Mucosa of stomach (tissue), 1 donor: ENCODE results near the gene ATP2A1.
"Not testable (repeated sequence)": the region's sequence is repeated elsewhere in the genome, so short reads cannot be mapped to it uniquely, and the experiment has no call there.

Experiments used
- H3K27me3 ChIP-seq: one replicate; pipeline ENCODE4 v1.7.0; 2013; ENCODE audit warnings: mild to moderate bottlenecking, low read length; ENCODE audit not compliant: control insufficient read depth, insufficient read depth
- H3K36me3 ChIP-seq: one replicate; pipeline ENCODE4 v1.7.0; 2013; ENCODE audit warnings: low read length; ENCODE audit not compliant: control insufficient read depth, insufficient read depth
- H3K4me1 ChIP-seq: one replicate; pipeline ENCODE4 v1.7.0; 2013; ENCODE audit warnings: mild to moderate bottlenecking, low read length; ENCODE audit not compliant: control insufficient read depth, insufficient read depth
- H3K4me3 ChIP-seq: one replicate; pipeline ENCODE4 v1.7.0; 2013; ENCODE audit warnings: low read length
- H3K9ac ChIP-seq: one replicate; pipeline ENCODE4 v1.7.0; 2013; ENCODE audit warnings: mild to moderate bottlenecking, low read length, moderate library complexity
- H3K9me3 ChIP-seq: one replicate; pipeline ENCODE4 v1.7.0; 2013; ENCODE audit warnings: mild to moderate bottlenecking, low read length, moderate library complexity; ENCODE audit not compliant: control insufficient read depth
- donor health status: Pancreatic carcinoma.

The ATP2A1 gene

GRCh38 chr16:28876973-28877654 is 1.2 kb upstream of the ATP2A1 start:
- H3K9ac ChIP-seq: no peak overlapping the region
- H3K27me3 ChIP-seq: peaks cover 13% of the 10 kb centered on the region
- peaks cover 13% of the 10 kb centered on the region for H3K4me1 ChIP-seq
- H3K9me3 ChIP-seq: no peaks in the 10 kb centered on the region
- no peak overlapping the region for H3K4me3 ChIP-seq
- H3K36me3 ChIP-seq: no peaks in the 10 kb centered on the region

GRCh38 chr16:28877655-28878000 is 660 bp upstream of the ATP2A1 start:
- Histone ChIP-seq H3K4me3 (no peak overlapping the region), H3K4me1 (peaks cover 13% of the 10 kb centered on the region), H3K9ac (no peak overlapping the region), H3K36me3 (no peaks in the 10 kb centered on the region), H3K27me3 (peaks cover 16% of the 10 kb centered on the region), H3K9me3 (no peaks in the 10 kb centered on the region)

GRCh38 chr16:28879261-28879840 is 1.1 kb downstream of the ATP2A1 start:
- no peaks in the 10 kb centered on the region for H3K36me3 ChIP-seq
- H3K4me1 ChIP-seq: peaks cover 13% of the 10 kb centered on the region
- no peaks in the 10 kb centered on the region for H3K9me3 ChIP-seq
- peaks cover 24% of the 10 kb centered on the region for H3K27me3 ChIP-seq
- peak overlapping the region; percentile 63 for H3K4me3 ChIP-seq
- H3K9ac ChIP-seq: peak overlapping the region; percentile 72

- H3K9me3 ChIP-seq: no peaks in the 10 kb centered on the region
- peaks cover 24% of the 10 kb centered on the region for H3K27me3 ChIP-seq
- peak overlapping the region; percentile 72 for H3K9ac ChIP-seq
- H3K4me3 ChIP-seq: peak overlapping the region; percentile 63
- H3K4me1 ChIP-seq: peaks cover 13% of the 10 kb centered on the region
- H3K36me3 ChIP-seq: no peaks in the 10 kb centered on the region
These were observed 1.7 kb downstream of the ATP2A1 start for GRCh38 chr16:28879841-28880588.

GRCh38 chr16:28880589-28880915 is 2.3 kb downstream of the ATP2A1 start:
- peaks cover 13% of the 10 kb centered on the region for H3K4me1 ChIP-seq
- H3K36me3 ChIP-seq: no peaks in the 10 kb centered on the region
- H3K4me3 ChIP-seq: no peak overlapping the region
- H3K9ac ChIP-seq: no peak overlapping the region
- peaks cover 24% of the 10 kb centered on the region for H3K27me3 ChIP-seq
- no peaks in the 10 kb centered on the region for H3K9me3 ChIP-seq

GRCh38 chr16:28880955-28881354 is 2.7 kb downstream of the ATP2A1 start:
- Histone ChIP-seq H3K27me3 (peaks cover 24% of the 10 kb centered on the region), H3K4me1 (peaks cover 13% of the 10 kb centered on the region), H3K4me3 (no peak overlapping the region), H3K9me3 (no peaks in the 10 kb centered on the region), H3K9ac (no peak overlapping the region), H3K36me3 (no peaks in the 10 kb centered on the region)

- H3K9ac ChIP-seq: not testable (repeated sequence)
These were observed 3.3 kb downstream of the ATP2A1 start for GRCh38 chr16:28881565-28881964.

GRCh38 chr16:28882551-28883160 is 4.4 kb downstream of the ATP2A1 start:
- Histone ChIP-seq H3K9me3 (no peaks in the 10 kb centered on the region), H3K9ac (no peak overlapping the region), H3K4me3 (no peak overlapping the region), H3K4me1 (peaks cover 13% of the 10 kb centered on the region), H3K36me3 (no peaks in the 10 kb centered on the region), H3K27me3 (peaks cover 24% of the 10 kb centered on the region)

More at GRCh38 chr16:28881565-28881964, 3.3 kb downstream of the ATP2A1 start:
- H3K4me3 ChIP-seq, H3K9me3 ChIP-seq, H3K36me3 ChIP-seq: not testable (repeated sequence)
- peaks cover 24% of the 10 kb centered on the region for H3K27me3 ChIP-seq
- H3K4me1 ChIP-seq: peaks cover 13% of the 10 kb centered on the region

- peaks cover 24% of the 10 kb centered on the region for H3K27me3 ChIP-seq
- H3K36me3 ChIP-seq: no peaks in the 10 kb centered on the region
- H3K9me3 ChIP-seq: no peaks in the 10 kb centered on the region
- H3K9ac ChIP-seq: no peak overlapping the region
- H3K4me3 ChIP-seq: no peak overlapping the region
- peaks cover 13% of the 10 kb centered on the region for H3K4me1 ChIP-seq
These were observed 5.1 kb downstream of the ATP2A1 start for GRCh38 chr16:28883221-28883996.

GRCh38 chr16:28884045-28884444 is 5.8 kb downstream of the ATP2A1 start:
- Histone ChIP-seq H3K9ac (no peak overlapping the region), H3K27me3 (peaks cover 24% of the 10 kb centered on the region), H3K4me3 (no peak overlapping the region), H3K4me1 (peaks cover 11% of the 10 kb centered on the region), H3K36me3 (no peaks in the 10 kb centered on the region), H3K9me3 (no peaks in the 10 kb centered on the region)

GRCh38 chr16:28886945-28887344 is 8.7 kb downstream of the ATP2A1 start:
- H3K9me3 ChIP-seq: no peaks in the 10 kb centered on the region
- no peak overlapping the region for H3K9ac ChIP-seq
- H3K36me3 ChIP-seq: no peaks in the 10 kb centered on the region

More at GRCh38 chr16:28886945-28887344, 8.7 kb downstream of the ATP2A1 start:
- H3K4me1 ChIP-seq: no peaks in the 10 kb centered on the region
- H3K27me3 ChIP-seq: peaks cover 11% of the 10 kb centered on the region
- no peak overlapping the region for H3K4me3 ChIP-seq
